NCI-H82 treated with DMSO at 0.1 percent for 48 hours (cell line): Measurements from ENCODE around the gene RAB42.
A peak's percentile ranks its signal among the peaks of the same experiment; 100 is the strongest.
"Not testable (repeated sequence)": the region's sequence is repeated elsewhere in the genome, so short reads cannot be mapped to it uniquely, and the experiment has no call there.

Experiments
- DNase-seq: peaks from one replicate; lab custom pipeline; 2025; ENCODE audit not compliant: unreplicated experiment; lab: John Stamatoyannopoulos, UW

Gene RAB42

GRCh38 chr1:28582248-28582615, 9.8 kb upstream of the RAB42 start:
- DNase-seq, result no peak

GRCh38 chr1:28586585-28587391, 5.3 kb upstream of the RAB42 start:
- not testable (repeated sequence) for DNase-seq

- no peak for DNase-seq
Observed at GRCh38 chr1:28592321-28593071, 431 bp downstream of the RAB42 start.

GRCh38 chr1:28593988-28594356, 1.9 kb downstream of the RAB42 start:
- DNase-seq, result not testable (repeated sequence)

GRCh38 chr1:28594686-28595411, 2.8 kb downstream of the RAB42 start:
- DNase-seq, result not testable (repeated sequence)

GRCh38 chr1:28595412-28596191, 3.5 kb downstream of the RAB42 start:
- no peak for DNase-seq

- DNase-seq, result not testable (repeated sequence)
Observed at GRCh38 chr1:28596276-28596675, 4.2 kb downstream of the RAB42 start.

GRCh38 chr1:28601696-28602095, 9.6 kb downstream of the RAB42 start:
- no peak for DNase-seq

GRCh38 chr1:28602536-28603439, 10.7 kb downstream of the RAB42 start:
- peak; percentile 31 for DNase-seq

- DNase-seq, result no peak
Observed at GRCh38 chr1:28604411-28604810, 12.3 kb downstream of the RAB42 start.

- DNase-seq, result no peak
Observed at GRCh38 chr1:28604962-28605361, 12.9 kb downstream of the RAB42 start.

GRCh38 chr1:28606771-28607170, 14.7 kb downstream of the RAB42 start:
- DNase-seq, result no peak

- no peak for DNase-seq
Observed at GRCh38 chr1:28613175-28613574, 21.1 kb downstream of the RAB42 start.

GRCh38 chr1:28631713-28632112, 39.6 kb downstream of the RAB42 start:
- DNase-seq, result no peak

- no peak for DNase-seq
Observed at GRCh38 chr1:28632560-28632959, 40.5 kb downstream of the RAB42 start.

GRCh38 chr1:28640766-28641165, 48.7 kb downstream of the RAB42 start:
- no peak for DNase-seq

- no peak for DNase-seq
Observed at GRCh38 chr1:28642056-28642846, 50.2 kb downstream of the RAB42 start.

GRCh38 chr1:28642847-28643635, 51.0 kb downstream of the RAB42 start, which contains the start of gene TAF12:
TAF12 (minus strand) TSS chr1:28643067; CDS start chr1:28622081, 20,986 bp downstream.
- peak; percentile 94 for DNase-seq
